ENCODE data around the gene RGS10.
"Not testable (repeated sequence)": the region's sequence is repeated elsewhere in the genome, so short reads cannot be mapped to it uniquely, and the experiment has no call there.

RGS10 gene

DNA sequence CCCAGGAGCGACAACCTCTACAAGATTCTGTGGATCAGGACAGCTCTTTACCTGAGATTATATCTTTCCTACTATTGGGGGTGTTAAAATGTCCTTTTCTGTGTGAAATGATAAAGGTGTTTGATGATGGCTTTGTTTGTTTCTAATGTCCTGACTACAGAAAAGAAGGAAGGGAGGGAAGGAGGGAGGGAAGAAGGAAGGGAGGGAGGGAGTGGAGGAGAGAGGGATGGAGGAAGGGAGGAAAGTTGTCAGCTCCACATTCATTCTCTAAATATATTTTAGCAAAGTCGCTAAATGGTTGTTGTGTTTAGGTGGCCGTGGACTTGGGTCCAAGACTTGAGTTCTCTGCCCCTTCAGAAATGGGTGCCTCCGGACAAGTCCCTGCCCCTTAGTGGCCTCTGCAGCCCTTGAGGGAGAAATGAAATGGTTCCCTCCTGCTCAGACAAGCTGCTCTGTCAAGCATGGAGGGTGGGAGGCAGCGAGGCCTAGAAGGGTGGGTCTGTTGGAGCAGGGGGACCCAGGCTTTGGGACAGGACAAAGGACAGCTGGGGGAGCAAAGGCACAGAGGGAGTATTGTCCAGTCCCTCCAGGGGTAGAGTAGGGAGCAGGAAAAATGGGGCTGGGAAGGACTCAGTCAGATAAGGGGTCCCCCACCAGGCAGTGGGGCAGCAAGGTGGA lies 4.4 kb downstream of the RGS10 start:
- H3K27ac ChIP-seq: no peak overlapping the region

GRCh38 chr10:119536508-119537025 lies 6.0 kb downstream of the RGS10 start:
- TF ChIP-seq, protein P1, sequence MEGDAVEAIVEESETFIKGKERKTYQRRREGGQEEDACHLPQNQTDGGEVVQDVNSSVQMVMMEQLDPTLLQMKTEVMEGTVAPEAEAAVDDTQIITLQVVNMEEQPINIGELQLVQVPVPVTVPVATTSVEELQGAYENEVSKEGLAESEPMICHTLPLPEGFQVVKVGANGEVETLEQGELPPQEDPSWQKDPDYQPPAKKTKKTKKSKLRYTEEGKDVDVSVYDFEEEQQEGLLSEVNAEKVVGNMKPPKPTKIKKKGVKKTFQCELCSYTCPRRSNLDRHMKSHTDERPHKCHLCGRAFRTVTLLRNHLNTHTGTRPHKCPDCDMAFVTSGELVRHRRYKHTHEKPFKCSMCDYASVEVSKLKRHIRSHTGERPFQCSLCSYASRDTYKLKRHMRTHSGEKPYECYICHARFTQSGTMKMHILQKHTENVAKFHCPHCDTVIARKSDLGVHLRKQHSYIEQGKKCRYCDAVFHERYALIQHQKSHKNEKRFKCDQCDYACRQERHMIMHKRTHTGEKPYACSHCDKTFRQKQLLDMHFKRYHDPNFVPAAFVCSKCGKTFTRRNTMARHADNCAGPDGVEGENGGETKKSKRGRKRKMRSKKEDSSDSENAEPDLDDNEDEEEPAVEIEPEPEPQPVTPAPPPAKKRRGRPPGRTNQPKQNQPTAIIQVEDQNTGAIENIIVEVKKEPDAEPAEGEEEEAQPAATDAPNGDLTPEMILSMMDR (IDR thresholded peaks at IDR 0.05): no peak
- TF ChIP-seq ZFX (IDR thresholded peaks at IDR 0.05; ENCODE audit: borderline replicate concordance): no peak
- no peak overlapping the region for H3K27ac ChIP-seq

More for the DNA sequence above, 4.4 kb downstream of the RGS10 start:
- no peak for TF ChIP-seq ZFX (IDR thresholded peaks at IDR 0.05; ENCODE audit: borderline replicate concordance)

DNA sequence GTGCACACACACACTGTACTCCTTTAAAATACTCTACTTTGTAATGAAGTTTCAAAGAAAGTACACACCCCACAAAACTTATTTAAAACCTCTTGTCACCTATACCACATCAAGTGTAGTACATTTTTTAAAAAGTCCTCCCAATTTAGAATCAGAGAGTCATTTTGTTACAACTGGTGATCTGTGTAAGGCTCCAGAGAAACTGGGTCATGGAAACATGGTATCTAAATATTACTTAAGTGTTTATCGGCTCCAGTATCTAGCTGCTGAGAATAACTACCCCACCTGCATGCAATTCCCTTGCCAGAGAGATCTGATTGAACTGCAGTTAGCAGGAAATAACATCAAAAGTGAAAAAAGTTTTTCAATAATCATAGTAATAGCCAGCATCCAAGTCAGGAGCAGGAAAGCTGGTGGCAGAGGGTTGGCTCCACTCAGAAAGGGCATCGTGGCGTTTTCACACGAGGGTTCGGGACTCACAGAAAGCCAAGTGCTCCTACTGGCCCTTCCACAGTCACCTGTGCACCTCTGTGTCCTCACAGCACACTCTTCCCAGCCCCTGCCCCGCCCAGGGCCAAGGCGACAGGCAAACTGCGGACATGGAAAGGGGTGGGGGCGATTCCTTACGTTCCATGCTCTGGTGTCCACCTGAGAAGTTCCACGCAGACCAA lies 6.5 kb downstream of the RGS10 start:
- no peak overlapping the region for H3K27ac ChIP-seq
- no peak for TF ChIP-seq ZFX (IDR thresholded peaks at IDR 0.05; ENCODE audit: borderline replicate concordance)
- TF ChIP-seq, protein P1 (IDR thresholded peaks at IDR 0.05): no peak

- TF ChIP-seq, protein P1 (IDR thresholded peaks at IDR 0.05): no peak
- TF ChIP-seq ZFX (IDR thresholded peaks at IDR 0.05; ENCODE audit: borderline replicate concordance): no peak
- H3K27ac ChIP-seq: no peak overlapping the region
Observed at GRCh38 chr10:119535305-119535704, 7.2 kb downstream of the RGS10 start.

GRCh38 chr10:119533473-119533872 lies 9.0 kb downstream of the RGS10 start:
- TF ChIP-seq ZFX (IDR thresholded peaks at IDR 0.05; ENCODE audit: borderline replicate concordance): no peak
- TF ChIP-seq, protein P1 (IDR thresholded peaks at IDR 0.05): no peak
- H3K27ac ChIP-seq: no peak overlapping the region

- H3K27ac ChIP-seq: not testable (repeated sequence)
Observed at GRCh38 chr10:119532791-119533190, 9.7 kb downstream of the RGS10 start.

DNA sequence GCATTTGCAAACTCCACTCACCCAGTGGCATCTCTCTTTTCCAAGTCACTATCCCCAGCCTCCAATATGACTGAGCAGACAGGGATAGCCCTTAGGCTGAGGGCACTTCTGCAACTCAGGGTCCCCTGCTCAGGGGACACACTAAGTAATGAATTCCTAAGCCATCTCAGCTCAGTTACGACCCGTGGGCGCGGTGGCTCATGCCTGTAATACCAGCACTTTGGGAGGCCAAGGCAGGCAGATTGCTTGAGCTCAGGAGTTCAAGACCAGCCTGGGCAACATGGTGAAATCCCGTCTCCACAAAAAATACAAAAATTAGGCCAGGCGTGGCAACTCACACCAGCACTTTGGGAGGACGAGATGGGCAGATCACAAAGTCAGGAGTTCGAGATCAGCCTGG lies 10.3 kb downstream of the RGS10 start:
- not testable (repeated sequence) for H3K27ac ChIP-seq

DNA sequence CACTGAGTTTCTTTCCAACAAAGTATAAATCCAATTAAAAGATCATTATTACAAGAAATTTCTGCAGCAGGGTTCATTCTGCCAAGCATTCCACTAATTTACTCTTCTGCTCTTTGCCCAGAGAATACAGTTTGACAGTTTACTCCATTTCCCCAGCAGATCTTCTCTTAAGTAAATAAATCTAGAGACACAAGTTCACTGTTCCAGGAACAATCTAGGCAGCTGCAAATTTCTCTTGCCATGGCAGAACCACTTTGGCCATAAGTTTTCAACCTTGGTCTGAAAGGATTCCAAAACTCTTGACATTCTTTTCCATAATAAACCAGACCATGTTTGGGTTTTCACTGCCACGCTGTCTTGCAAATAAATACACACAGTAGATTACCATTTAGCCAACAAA lies 11.5 kb downstream of the RGS10 start:
- H3K27ac ChIP-seq: no peak overlapping the region
- TF ChIP-seq ZFX (IDR thresholded peaks at IDR 0.05; ENCODE audit: borderline replicate concordance): no peak
- TF ChIP-seq, protein P1 (IDR thresholded peaks at IDR 0.05): no peak

DNA sequence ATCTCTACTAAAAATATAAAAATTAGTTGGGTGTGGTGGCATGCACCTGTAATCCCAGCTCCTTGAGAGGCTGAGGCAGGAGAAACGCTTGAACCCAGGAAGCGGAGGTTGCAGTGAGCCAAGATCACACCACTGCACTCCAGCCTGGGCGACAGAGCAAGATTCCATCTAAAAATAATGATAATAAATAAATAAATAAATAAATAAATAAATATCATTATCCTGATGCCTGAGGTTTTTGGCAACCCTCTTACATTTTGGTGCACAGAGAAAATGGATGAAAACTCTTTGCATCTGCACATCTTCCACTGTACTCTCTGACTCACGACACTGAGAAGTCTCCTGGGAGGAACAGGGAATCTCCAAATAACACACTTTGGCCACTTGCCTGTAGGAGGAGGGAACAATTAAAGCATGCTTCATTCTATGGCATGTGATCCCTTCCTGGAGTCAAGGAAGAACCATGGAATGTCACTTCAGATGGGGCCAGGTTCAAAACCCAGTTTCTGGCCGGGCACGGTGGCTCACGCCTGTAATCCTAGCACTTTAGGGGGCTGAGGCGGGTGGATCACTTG lies 13.8 kb downstream of the RGS10 start:
- H3K27ac ChIP-seq: not testable (repeated sequence)
